ENCODE results near the gene RPTOR. TPM values are rescaled to one million over a fixed set of nuclear protein-coding genes. Genes with fewer than 3 reads are reported as not detected.

Gene RPTOR
- total RNA-seq, 4 donors from 2014 or later: 47.6 to 56.9 (median 55.4) TPM

DNA sequence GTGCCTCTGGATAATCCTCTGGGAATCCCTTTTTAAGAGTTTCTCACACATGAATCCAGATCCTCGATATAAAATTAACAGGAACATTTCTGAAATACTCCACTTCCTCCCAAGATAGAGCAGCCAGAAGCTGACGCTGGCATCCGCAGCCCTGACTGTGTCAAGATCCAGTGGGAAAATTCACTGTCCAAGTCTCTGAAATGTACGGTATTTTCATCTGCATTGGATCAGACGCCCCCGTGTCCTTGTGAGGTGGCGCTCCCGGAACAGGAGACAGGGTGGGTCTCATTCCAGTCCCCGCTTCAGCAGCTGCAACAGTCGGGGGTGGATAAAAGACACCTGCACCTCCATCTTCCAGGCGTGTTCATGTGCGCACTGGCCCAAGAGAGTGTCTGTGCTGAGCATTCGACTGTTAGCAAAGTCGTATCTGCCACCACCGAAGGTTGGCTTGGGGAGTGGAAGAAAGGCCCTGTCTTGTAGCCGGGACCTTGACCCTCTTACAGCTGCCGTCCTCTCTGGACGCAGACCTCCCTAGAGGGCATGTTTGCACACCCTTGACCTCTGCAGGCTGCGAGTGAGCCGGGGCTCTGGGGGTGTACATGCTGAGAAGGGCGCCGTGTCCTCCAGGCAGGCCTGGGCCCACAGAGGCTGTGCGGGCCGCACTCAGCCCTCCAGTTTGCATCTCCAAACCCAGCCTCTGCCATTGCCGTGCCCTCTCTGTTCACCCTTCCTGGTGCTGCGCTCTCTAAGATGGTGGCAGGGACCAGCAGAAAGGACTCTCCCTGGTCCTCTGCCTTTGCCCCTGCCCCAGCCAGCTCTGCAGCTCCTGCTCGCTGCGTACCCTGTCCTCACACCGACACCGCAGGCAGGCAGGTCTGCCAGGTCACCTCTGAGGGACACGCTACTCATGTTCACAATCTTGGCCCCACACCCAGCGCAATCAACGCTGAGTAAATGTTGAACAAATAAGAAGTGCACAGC, 375.0 kb downstream of the RPTOR start:
- Histone ChIP-seq H3K36me3 (peaks cover 0 to 29% of the 10 kb centered on the region in 2 donors), H3K9me3 (no peaks in the 10 kb centered on the region), H3K27ac (no peak overlapping the region), H3K27me3 (no peaks in the 10 kb centered on the region), H3K4me3 (no peak overlapping the region), H3K4me1 (peaks cover 0 to 6% of the 10 kb centered on the region in 2 donors)
- TF ChIP-seq POLR2A (IDR thresholded peaks at IDR 0.05) (no peak), CTCF (IDR thresholded peaks at IDR 0.05 in 4 of 5, conservative IDR thresholded peaks at IDR 0.05 in 1 of 5) (no peak)
- in situ Hi-C loops (cut with MboI; ENCODE audit: low sequenced_read_pairs in 4 of 4): no loop called here
- no peak for ATAC-seq
- intact Hi-C loops (cut with DNase I; ENCODE audit: low total_unique reads): no loop called here
- DNase-seq: no peak

- H3K4me1 ChIP-seq: peaks cover 0 to 6% of the 10 kb centered on the region in 2 donors
- peaks cover 0 to 37% of the 10 kb centered on the region in 2 donors for H3K36me3 ChIP-seq
- TF ChIP-seq POLR2A (IDR thresholded peaks at IDR 0.05): no peak
- no peak for TF ChIP-seq CTCF (IDR thresholded peaks at IDR 0.05 in 4 of 5, conservative IDR thresholded peaks at IDR 0.05 in 1 of 5)
- intact Hi-C loops (cut with DNase I; ENCODE audit: low total_unique reads): no loop called here
- no peaks in the 10 kb centered on the region for H3K9me3 ChIP-seq
- no peak overlapping the region for H3K27ac ChIP-seq
- no peak overlapping the region for H3K4me3 ChIP-seq
- no peak for DNase-seq
- no peak for ATAC-seq
- in situ Hi-C loops (cut with MboI; ENCODE audit: low sequenced_read_pairs in 4 of 4): no loop called here
- H3K27me3 ChIP-seq: no peaks in the 10 kb centered on the region
Measured at GRCh38 chr17:80920441-80920840, 375.8 kb downstream of the RPTOR start.

- no peak for DNase-seq
- no peak for TF ChIP-seq CTCF (IDR thresholded peaks at IDR 0.05 in 4 of 5, conservative IDR thresholded peaks at IDR 0.05 in 1 of 5)
- no peak for TF ChIP-seq POLR2A (IDR thresholded peaks at IDR 0.05)
- no peak overlapping the region for H3K27ac ChIP-seq
- H3K4me1 ChIP-seq: peaks cover 0 to 6% of the 10 kb centered on the region in 2 donors
- H3K9me3 ChIP-seq: no peaks in the 10 kb centered on the region
- H3K4me3 ChIP-seq: no peak overlapping the region
- no peak for ATAC-seq
- in situ Hi-C loops (cut with MboI; ENCODE audit: low sequenced_read_pairs in 4 of 4): no loop called here
- intact Hi-C loops (cut with DNase I; ENCODE audit: low total_unique reads): no loop called here
- H3K36me3 ChIP-seq: peaks cover 0 to 39% of the 10 kb centered on the region in 2 donors
- no peaks in the 10 kb centered on the region for H3K27me3 ChIP-seq
Measured at GRCh38 chr17:80921159-80921558, 376.5 kb downstream of the RPTOR start.

DNA sequence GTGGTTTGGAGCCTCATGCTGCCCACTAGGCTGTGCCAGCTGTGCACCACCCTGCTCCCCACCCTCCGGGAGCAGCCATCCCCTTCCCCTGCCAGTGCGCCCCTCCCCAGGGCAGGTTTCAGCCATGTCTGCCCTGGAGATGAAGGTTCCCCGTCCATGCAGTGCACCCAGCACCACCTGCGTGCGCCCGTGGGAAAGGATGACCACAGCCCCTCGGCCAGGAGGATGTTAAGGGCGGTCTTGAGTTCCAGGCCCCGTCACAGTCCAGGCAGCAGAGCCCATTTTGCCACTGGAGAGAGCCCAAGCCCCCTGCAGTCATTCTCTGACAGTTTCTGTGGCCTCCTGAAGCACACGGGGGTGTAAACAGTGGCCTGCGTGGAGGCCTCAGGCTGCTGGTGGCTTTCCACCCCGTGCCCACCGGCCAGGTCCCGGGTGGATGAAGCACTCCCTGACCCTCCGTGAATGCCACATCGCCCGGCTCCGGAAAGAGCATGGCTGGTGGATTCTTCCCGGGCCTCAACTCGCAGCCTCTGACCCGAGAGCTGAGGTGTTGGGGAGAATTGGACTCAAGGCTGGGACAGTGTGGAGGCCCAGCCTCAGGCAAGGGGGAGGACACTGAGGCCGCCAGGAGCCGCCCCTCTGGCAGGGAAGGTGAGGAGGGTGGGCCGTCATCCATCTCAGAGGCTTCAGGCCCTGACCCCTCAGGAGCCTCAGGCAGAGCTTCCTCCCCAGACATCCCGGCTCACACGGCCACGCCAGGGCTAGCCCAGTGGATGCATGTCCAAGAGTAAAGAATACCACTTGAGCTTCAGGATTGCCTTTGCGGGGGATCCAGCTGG, 377.3 kb downstream of the RPTOR start:
- TF ChIP-seq CTCF (IDR thresholded peaks at IDR 0.05 in 4 of 5, conservative IDR thresholded peaks at IDR 0.05 in 1 of 5): no peak
- TF ChIP-seq POLR2A (IDR thresholded peaks at IDR 0.05): no peak
- in situ Hi-C loops (cut with MboI; ENCODE audit: low sequenced_read_pairs in 4 of 4) (no loop called here), intact Hi-C loops (cut with DNase I; ENCODE audit: low total_unique reads) (no loop called here)
- H3K4me1 ChIP-seq: peaks cover 0 to 6% of the 10 kb centered on the region in 2 donors
- no peak overlapping the region for H3K4me3 ChIP-seq
- H3K27me3 ChIP-seq: no peaks in the 10 kb centered on the region
- no peak for DNase-seq
- H3K36me3 ChIP-seq: peaks cover 0 to 44% of the 10 kb centered on the region in 2 donors
- ATAC-seq: no peak
- no peaks in the 10 kb centered on the region for H3K9me3 ChIP-seq
- no peak overlapping the region for H3K27ac ChIP-seq

All from gastrocnemius medialis (tissue), 4 donors.